ENCODE data around the gene CD79A.

The CD79A gene

GRCh38 chr19:41905273-41906002 is 28.4 kb downstream of the CD79A start:
- no peak for TF ChIP-seq CTCF (conservative IDR thresholded peaks at IDR 0.05; ENCODE audit: low read depth, low read length)

GRCh38 chr19:41906271-41906670 is 29.2 kb downstream of the CD79A start:
- TF ChIP-seq CTCF (conservative IDR thresholded peaks at IDR 0.05; ENCODE audit: low read depth, low read length), result no peak
- no peak overlapping the region for H3K4me3 ChIP-seq (ENCODE audit: low read depth, low read length)
- no peak for DNase-seq (ENCODE audit: low read depth)

More at GRCh38 chr19:41905273-41906002, 28.4 kb downstream of the CD79A start:
- no peak for DNase-seq (ENCODE audit: low read depth)
- no peak overlapping the region for H3K4me3 ChIP-seq (ENCODE audit: low read depth, low read length)

- no peak for TF ChIP-seq CTCF (conservative IDR thresholded peaks at IDR 0.05; ENCODE audit: low read depth, low read length)
- no peak overlapping the region for H3K4me3 ChIP-seq (ENCODE audit: low read depth, low read length)
- no peak for DNase-seq (ENCODE audit: low read depth)
These were observed 30.0 kb downstream of the CD79A start for GRCh38 chr19:41906916-41907680.

- no peak overlapping the region for H3K4me3 ChIP-seq (ENCODE audit: low read depth, low read length)
- no peak for DNase-seq (ENCODE audit: low read depth)
- TF ChIP-seq CTCF (conservative IDR thresholded peaks at IDR 0.05; ENCODE audit: low read depth, low read length), result no peak
These were observed 31.0 kb downstream of the CD79A start for GRCh38 chr19:41907994-41908615.

- no peak overlapping the region for H3K4me3 ChIP-seq (ENCODE audit: low read depth, low read length)
- no peak for DNase-seq (ENCODE audit: low read depth)
- TF ChIP-seq CTCF (conservative IDR thresholded peaks at IDR 0.05; ENCODE audit: low read depth, low read length), result no peak
These were observed 31.8 kb downstream of the CD79A start for GRCh38 chr19:41908724-41909464.

- no peak overlapping the region for H3K4me3 ChIP-seq (ENCODE audit: low read depth, low read length)
- DNase-seq (ENCODE audit: low read depth), result no peak
- no peak for TF ChIP-seq CTCF (conservative IDR thresholded peaks at IDR 0.05; ENCODE audit: low read depth, low read length)
These were observed 32.6 kb downstream of the CD79A start for GRCh38 chr19:41909706-41910105.
